DMS 273 treated with DMSO at 0.1 percent for 48 hours (cell line): ENCODE data around the gene JAG2.

ENCODE experiments used
- DNase-seq: peaks from one replicate; lab custom pipeline; 2025; lab: John Stamatoyannopoulos, UW

Gene JAG2

DNA sequence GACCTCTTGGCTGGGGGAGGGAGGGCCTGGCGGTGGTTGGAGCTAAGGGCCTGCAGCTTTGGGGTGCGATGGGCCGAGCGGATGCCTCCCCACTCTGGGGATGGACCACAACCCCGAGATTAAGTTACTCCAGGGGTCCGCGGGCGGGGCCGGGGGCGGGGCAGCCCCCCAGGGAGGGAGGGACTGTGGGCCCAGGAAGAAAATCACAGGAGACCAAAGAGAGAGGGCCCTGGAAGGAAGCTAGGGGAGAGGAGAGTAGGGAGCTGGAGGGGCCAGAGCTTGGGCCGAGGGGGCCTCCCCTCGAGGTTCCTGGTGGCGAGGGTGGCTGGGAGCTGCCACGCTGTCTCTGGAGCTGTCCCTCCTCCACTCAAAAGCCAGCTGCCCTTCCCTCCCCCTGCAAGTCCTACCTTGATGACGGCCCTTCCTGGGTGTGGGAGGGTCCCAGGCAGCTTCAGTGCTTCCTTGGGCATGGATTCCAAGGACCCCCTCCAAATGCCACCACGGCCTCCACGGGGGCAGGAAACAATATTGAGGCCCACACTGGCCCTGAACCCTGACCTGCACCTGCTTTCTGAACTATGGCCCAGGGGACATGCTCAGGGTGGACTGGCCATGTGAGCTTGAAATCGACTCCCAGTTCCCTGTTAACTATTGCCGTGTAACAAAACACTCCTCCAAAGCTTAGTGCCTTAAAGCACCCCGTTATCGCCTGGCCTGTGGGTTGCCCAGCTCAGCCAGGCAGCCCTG is 13.1 kb upstream of the JAG2 start:
- no peak for DNase-seq

DNA sequence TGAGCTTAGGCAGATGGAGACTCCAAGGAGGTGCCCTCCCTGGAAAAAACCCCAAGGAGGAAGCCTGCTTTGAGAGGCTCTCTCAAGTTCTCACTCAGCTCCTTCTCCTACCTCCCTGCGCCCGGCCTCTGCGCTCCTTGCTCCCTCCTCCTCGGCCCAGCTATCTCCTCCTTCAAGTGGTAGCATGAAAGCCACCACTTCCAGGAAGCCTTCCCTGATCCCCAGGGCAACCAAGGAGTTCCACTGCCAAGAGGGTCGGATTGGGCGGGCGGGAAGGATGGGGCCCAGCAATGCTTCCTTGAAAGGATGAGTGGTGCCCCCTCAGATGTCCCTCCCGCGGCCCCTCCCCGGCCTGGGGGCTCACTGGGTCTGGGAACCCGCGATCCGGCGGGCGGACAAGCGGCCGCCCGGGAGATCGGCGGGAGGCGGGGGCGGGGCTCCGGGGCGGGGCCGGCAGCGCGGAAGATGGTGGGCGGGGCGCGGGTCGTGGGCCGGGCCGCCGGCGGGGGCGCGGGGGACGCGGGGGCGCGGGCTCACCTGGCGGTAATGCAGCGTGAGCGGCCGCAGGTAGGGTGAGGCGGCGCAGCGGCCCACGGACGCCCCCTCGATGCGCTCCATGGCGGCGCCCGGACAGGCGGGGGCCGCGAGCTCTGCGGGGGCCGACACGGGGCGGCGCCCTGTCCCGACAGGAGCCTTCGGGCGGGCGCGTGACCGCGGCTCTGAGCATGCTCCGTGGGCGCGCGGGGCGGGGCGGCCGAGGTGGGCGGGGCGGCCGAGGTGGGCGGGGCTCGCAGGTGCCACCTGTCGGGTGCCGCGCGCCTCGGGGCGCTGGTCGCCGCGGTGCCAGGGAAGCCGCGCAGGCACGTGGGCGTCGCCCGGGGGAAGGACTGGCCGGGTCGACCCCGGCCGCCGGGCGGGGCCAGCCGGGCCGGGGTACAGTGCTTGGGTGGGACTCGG is 12.3 kb upstream of the JAG2 start, which contains the start of gene NUDT14:
NUDT14 (minus strand) TSS at position 721 of the 957 bp plus-strand sequence; CDS start at position 618, 103 bp downstream.
- no peak for DNase-seq

DNA sequence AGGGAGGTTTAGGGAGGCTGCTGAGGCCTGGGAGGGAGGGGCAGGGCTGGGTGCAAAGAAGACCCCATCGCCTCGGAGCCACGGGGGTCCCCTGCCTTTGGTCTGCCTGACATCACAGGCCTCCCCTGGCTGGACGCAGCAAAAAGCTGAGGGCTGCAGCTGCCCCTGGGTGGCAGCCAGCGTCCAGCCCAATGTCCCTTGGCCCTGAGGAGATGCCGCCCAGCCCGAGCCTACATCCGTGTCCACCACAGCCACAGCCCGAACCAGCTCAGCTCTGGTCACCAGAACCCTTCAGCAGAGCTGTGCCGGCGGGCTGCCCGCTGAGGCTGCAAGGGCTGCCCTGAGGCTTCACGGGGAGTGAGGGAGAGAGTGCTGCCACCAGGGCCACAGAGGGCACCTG is 10.6 kb upstream of the JAG2 start:
- DNase-seq: no peak

DNA sequence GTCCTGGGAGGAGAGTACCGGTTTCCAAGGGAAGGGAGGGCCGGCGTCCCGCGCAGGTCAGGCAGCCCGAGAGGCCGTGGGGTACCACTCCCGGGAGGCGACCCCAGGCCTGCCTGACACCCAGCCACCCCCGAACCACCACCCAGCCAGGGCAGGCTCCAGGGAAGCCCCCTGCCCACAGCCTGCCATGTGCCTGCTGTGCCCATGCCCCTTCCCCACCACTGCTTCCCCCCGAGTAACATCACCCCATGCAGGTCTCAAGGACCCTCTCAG is 10.2 kb upstream of the JAG2 start:
- no peak for DNase-seq

GRCh38 chr14:105178069-105178867 is 9.7 kb upstream of the JAG2 start:
- no peak for DNase-seq

GRCh38 chr14:105177082-105177481 is 8.5 kb upstream of the JAG2 start:
- DNase-seq: no peak

DNA sequence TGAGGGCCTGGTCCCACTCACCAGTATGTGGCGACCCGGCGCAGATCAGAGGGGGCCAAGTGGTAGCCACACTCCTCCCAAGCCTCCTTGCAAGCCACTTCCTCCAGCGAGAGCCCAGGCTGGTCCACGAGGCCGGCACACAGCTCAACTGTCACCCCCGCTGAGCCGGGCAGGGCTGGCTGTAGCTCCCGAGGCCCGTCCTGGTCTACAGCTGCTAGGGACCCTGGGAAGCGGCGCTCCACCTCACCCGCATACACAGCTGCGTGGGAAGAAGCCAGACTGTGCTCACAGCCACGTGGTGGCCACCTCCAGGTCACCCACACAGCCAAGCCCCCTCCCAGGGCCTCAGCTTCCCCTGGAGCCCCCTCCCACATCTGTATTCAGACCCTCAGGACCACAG is 7.9 kb upstream of the JAG2 start:
- DNase-seq: no peak

- DNase-seq: no peak
Observed at GRCh38 chr14:105173901-105174894, 5.6 kb upstream of the JAG2 start.

DNA sequence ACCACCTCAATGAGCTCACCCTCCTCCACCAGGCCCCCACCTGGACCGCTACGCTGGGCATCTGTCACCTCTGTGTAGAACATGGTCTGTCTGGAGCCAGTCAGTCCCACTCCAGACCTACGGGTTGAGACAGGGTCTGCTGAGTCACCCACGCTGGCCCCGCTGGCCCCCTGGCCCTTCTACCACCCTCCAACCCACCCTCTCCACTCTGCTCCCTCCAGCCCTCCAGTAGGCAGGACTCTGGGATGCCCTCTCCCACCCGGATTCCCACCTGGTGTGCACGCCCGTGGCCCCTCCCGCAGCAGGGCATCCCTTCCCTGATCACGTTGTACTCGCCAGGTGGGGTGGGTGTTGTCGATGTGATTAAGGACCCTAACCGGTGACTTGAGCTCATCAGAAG is 4.6 kb upstream of the JAG2 start:
- DNase-seq: no peak

GRCh38 chr14:105172476-105172875 is 3.9 kb upstream of the JAG2 start:
- no peak for DNase-seq

GRCh38 chr14:105171004-105171673 is 2.6 kb upstream of the JAG2 start:
- no peak for DNase-seq

DNA sequence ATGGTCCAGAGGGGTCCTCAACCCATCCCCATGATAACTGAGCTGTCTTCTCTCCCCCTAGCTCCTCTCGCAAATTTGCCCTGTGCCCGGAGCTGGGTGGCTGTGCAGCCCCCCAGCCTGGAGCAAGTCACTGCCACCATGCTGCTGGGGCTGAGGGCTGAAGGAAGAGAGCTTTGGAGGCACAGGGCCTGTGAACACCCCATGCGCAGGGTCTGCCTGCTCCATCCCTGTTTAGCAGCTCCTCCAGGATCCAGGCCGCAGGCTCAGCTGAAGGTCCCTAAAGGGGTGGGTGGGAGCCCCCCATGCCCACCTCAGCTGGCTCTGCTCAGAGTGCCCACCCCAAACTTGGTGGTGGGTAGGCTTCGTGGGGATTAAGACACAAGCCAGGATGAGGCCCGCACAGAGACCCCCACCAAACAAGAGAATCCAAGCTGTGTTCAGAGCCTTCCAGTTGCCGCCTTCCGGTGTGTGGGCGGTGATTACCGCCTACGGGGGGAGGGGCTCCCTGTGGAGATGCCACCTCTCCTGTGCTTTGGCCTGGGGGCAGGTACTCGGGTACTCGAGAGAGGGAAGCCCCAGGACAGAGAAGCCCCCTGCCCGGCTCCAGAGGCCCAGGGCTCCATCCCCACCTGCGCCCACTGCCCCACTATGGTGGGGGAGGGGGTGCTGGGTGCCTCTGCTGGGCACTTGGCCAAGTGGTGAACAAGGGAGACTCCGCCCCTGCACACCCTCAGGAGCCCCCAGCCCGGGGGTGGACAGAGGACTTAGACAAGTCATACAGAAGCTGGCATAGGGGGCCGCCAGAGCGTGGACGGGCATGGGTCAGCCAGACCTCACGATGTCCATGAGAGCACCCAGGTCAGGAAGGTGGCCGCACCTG is 1.4 kb upstream of the JAG2 start:
- no peak for DNase-seq

GRCh38 chr14:105168979-105169507 is 467 bp upstream of the JAG2 start:
- no peak for DNase-seq

- no peak for DNase-seq
Observed at GRCh38 chr14:105168093-105168420, 519 bp downstream of the JAG2 start.

DNA sequence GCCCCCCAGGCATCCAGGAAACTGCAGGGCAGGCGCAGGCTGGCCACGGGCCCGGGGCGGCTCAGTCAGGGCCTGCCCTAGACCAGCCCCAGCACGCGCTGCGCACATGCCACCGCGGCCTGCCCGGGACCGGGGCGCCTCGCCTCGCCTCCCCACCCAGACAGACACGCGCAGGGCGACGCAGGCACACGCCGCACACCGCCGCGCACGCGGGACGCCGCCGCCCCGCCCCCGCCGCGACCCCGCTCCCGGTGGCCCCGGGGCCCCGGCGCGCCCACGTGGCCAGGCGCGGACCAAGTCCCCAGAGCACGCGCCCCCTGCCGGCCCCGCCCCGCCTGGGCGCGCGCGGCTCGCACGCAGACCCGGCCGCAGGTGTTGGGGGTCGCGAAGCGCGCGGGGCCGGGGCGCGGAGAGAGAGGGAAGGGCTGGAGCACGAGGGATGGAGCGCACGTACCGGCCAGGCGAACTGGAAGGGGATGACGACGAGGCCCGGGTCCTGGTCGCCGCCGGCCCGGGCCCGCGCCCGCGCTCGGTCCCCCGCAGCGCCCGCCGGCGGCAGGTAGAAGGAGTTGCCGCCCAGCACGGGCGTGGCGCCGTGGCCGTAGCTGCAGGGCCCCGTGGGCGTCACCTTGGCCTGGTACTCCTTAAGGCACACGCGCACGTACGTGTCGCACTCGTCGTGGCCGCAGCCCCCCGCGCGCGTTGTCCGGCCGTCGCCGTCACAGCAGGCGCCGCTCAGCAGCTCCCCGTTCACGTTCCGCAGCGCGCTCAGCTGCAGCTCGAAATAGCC is 1.1 kb downstream of the JAG2 start:
- no peak for DNase-seq

GRCh38 chr14:105166571-105167302 is 1.8 kb downstream of the JAG2 start:
- DNase-seq: no peak

DNA sequence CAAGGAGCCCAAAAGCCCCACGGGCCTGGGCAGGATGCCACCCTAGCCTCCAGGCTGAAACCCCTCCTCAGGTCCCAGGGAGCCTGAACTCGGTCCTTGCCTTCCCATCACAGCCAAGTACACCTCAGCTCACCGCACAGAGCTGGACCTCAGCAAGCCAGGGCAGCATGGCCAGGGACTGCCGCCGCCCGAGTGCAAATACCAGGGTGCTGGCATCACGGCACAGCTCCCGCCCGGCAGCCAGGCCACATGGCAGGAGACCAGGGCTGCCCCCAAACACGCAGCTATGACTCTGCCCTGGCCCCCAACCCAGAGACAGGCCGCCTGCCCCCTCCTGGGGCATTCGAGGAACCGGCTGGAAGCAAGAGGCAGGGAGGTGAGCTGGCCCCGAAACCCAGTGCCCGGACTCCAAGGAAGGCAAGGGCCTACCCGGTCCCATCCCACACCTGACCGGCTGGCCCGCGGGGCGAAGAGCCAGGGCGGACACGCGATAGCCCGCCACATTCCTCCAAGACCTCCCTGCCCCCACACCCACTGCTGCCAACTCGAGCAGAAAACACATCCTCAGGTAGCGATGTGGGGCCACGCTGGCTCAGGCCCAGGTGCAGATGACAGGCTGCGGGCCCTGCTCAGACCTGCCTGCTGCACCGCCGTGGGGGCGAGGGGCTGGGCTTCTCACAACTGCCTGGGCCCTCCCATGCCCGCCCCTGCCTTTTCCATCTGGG is 2.7 kb downstream of the JAG2 start:
- no peak for DNase-seq
